Measurements from ENCODE around the gene SEL1L3. TPM values are rescaled to one million over a fixed set of nuclear protein-coding genes. Genes with fewer than 3 reads are reported as not detected.

Gene SEL1L3
- total RNA-seq, 1 donor from 2014 or later = 91.8 TPM

GRCh38 chr4:25884031-25884782 is 21.4 kb upstream of the SEL1L3 start:
- H3K36me3 Mint-ChIP-seq (ENCODE audit: low read depth, unreplicated experiment) = no peaks in the 10 kb centered on the region
- peaks cover 3% of the 10 kb centered on the region for H3K27me3 Mint-ChIP-seq (ENCODE audit: unreplicated experiment)
- no peak for DNase-seq (ENCODE audit: low spot score)
- TF ChIP-seq CTCF (IDR thresholded peaks at IDR 0.05; ENCODE audit: unreplicated experiment) = no peak
- no peak overlapping the region for H3K27ac Mint-ChIP-seq (ENCODE audit: unreplicated experiment)
- H3K4me3 Mint-ChIP-seq (ENCODE audit: unreplicated experiment) = no peak overlapping the region
- peaks cover 14% of the 10 kb centered on the region for H3K4me1 Mint-ChIP-seq (ENCODE audit: unreplicated experiment)
- peaks cover 4% of the 10 kb centered on the region for H3K9me3 Mint-ChIP-seq (ENCODE audit: unreplicated experiment)

GRCh38 chr4:25883565-25883964 is 20.8 kb upstream of the SEL1L3 start:
- TF ChIP-seq CTCF (IDR thresholded peaks at IDR 0.05; ENCODE audit: unreplicated experiment) = no peak
- Mint-ChIP-seq H3K4me1 (ENCODE audit: unreplicated experiment) (peaks cover 14% of the 10 kb centered on the region), H3K4me3 (ENCODE audit: unreplicated experiment) (no peak overlapping the region), H3K36me3 (ENCODE audit: low read depth, unreplicated experiment) (no peaks in the 10 kb centered on the region), H3K9me3 (ENCODE audit: unreplicated experiment) (peaks cover 4% of the 10 kb centered on the region), H3K27me3 (ENCODE audit: unreplicated experiment) (peaks cover 3% of the 10 kb centered on the region), H3K27ac (ENCODE audit: unreplicated experiment) (no peak overlapping the region)
- no peak for DNase-seq (ENCODE audit: low spot score)

- H3K9me3 Mint-ChIP-seq (ENCODE audit: unreplicated experiment) = peaks cover 4% of the 10 kb centered on the region
These were observed 19.4 kb upstream of the SEL1L3 start for GRCh38 chr4:25882226-25882625.

GRCh38 chr4:25881193-25881592 is 18.4 kb upstream of the SEL1L3 start:
- peaks cover 4% of the 10 kb centered on the region for H3K9me3 Mint-ChIP-seq (ENCODE audit: unreplicated experiment)
- peaks cover 8% of the 10 kb centered on the region for H3K4me1 Mint-ChIP-seq (ENCODE audit: unreplicated experiment)
- no peak overlapping the region for H3K27ac Mint-ChIP-seq (ENCODE audit: unreplicated experiment)
- H3K36me3 Mint-ChIP-seq (ENCODE audit: low read depth, unreplicated experiment) = no peaks in the 10 kb centered on the region
- no peak for DNase-seq (ENCODE audit: low spot score)
- H3K4me3 Mint-ChIP-seq (ENCODE audit: unreplicated experiment) = no peak overlapping the region
- peaks cover 1% of the 10 kb centered on the region for H3K27me3 Mint-ChIP-seq (ENCODE audit: unreplicated experiment)
- no peak for TF ChIP-seq CTCF (IDR thresholded peaks at IDR 0.05; ENCODE audit: unreplicated experiment)

More at GRCh38 chr4:25882226-25882625, 19.4 kb upstream of the SEL1L3 start:
- peaks cover 14% of the 10 kb centered on the region for H3K4me1 Mint-ChIP-seq (ENCODE audit: unreplicated experiment)
- DNase-seq (ENCODE audit: low spot score) = no peak
- no peak overlapping the region for H3K4me3 Mint-ChIP-seq (ENCODE audit: unreplicated experiment)
- no peak for TF ChIP-seq CTCF (IDR thresholded peaks at IDR 0.05; ENCODE audit: unreplicated experiment)
- no peaks in the 10 kb centered on the region for H3K36me3 Mint-ChIP-seq (ENCODE audit: low read depth, unreplicated experiment)
- H3K27ac Mint-ChIP-seq (ENCODE audit: unreplicated experiment) = no peak overlapping the region
- peaks cover 3% of the 10 kb centered on the region for H3K27me3 Mint-ChIP-seq (ENCODE audit: unreplicated experiment)

GRCh38 chr4:25879991-25880651 is 17.3 kb upstream of the SEL1L3 start:
- peaks cover 7% of the 10 kb centered on the region for H3K4me1 Mint-ChIP-seq (ENCODE audit: unreplicated experiment)
- H3K27ac Mint-ChIP-seq (ENCODE audit: unreplicated experiment) = no peak overlapping the region
- DNase-seq (ENCODE audit: low spot score) = no peak
- no peak for TF ChIP-seq CTCF (IDR thresholded peaks at IDR 0.05; ENCODE audit: unreplicated experiment)
- no peak overlapping the region for H3K4me3 Mint-ChIP-seq (ENCODE audit: unreplicated experiment)
- H3K36me3 Mint-ChIP-seq (ENCODE audit: low read depth, unreplicated experiment) = no peaks in the 10 kb centered on the region
- peaks cover 4% of the 10 kb centered on the region for H3K9me3 Mint-ChIP-seq (ENCODE audit: unreplicated experiment)
- peaks cover 1% of the 10 kb centered on the region for H3K27me3 Mint-ChIP-seq (ENCODE audit: unreplicated experiment)

Measured in endothelial cell (in vitro differentiated cells).